ENCODE results near the gene PRLR.

DNA sequence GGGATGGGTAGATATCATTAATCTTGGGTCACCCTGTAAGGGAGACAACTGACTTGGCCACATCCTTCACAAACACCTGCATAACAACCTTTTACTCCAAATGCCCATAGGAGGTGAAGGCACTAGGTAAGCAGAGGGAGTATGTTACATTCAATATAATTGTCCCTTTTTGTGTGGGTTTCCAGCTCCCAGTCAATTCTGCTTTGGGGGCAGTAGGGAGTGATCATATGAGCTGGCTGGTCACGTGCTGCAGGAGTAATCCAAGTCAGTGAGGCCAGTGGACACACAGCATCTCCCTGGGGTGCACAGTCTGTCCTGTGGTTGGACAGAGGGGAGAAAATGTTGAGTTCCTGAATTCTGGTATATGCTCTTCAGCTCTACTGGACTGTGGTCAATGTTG is 181.4 kb downstream of the PRLR start:
- TF ChIP-seq EZH2 (IDR thresholded peaks at IDR 0.05), result no peak
- no peak for TF ChIP-seq POLR2AphosphoS5 (IDR thresholded peaks at IDR 0.05; ENCODE audit: borderline replicate concordance, low read depth, low read length)
- no peak for TF ChIP-seq FOXP2 (optimal IDR thresholded peaks at IDR 0.05; ENCODE audit: control extremely low read depth, extremely low read length, insufficient read depth)

Measured in SK-N-MC (cell line).